H54 (cell line): ENCODE measurements around the gene CORO1C.
A peak's percentile ranks its signal among the peaks of the same experiment; 100 is the strongest.
"Not testable (repeated sequence)": the region's sequence is repeated elsewhere in the genome, so short reads cannot be mapped to it uniquely, and the experiment has no call there.

Source experiments
- DNase-seq: peaks from one replicate; pipeline ENCODE4 v3.0.0; 2011; ENCODE audit warnings: low spot score, mixed read lengths; ENCODE audit not compliant: insufficient read length
- FAIRE-seq: peaks from 3 replicates; lab custom pipeline; 2011; peaks lifted over from hg19 to GRCh38; lab: Jason Lieb, UNC
- POLR2A ChIP-seq: IDR thresholded peaks from 2 replicates; pipeline ENCODE4 v1.6.1; 2011; ENCODE audit warnings: low read depth, mild to moderate bottlenecking, low read length

CORO1C gene

DNA sequence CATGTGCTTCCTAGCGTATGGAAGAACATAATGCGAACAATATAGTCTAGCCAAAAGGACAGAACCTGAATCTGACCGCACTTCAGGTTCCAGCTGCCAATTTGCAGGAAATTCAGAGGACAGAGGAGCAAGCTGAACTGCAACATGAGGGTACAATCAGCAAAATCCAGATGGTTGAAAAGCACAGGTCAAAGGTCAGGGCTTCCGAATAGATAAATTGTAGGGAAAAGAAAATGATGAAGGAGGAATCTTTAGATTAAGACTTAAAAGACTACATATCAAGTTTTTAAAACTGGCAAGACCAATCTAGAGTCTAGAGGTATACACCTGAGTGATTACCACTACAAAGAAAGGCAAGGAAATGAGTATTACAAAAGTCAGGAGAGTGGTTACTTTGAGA, 55.5 kb downstream of the CORO1C start:
- DNase-seq (no peak), FAIRE-seq (no peak)
- no peak for TF ChIP-seq POLR2A

DNA sequence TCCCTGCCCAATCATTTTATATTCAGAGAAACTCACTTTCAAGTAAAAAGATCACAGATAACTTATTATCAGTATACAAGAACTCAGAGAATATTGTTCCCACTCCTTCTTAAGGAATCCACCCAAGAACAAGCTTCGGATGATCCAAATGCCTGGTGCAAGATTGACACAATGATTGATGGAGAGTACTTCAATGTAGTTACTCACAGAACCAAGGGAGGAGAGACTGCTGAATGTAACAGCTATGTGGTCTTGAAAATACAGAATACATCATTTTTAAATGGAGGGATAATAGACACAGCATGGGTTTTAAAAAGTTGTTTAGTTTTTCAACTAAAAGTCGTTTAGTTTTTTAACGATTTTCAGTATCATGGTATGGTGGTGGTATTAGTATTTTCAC, 59.3 kb downstream of the CORO1C start:
- no peak for TF ChIP-seq POLR2A
- no peak for FAIRE-seq
- no peak for DNase-seq

DNA sequence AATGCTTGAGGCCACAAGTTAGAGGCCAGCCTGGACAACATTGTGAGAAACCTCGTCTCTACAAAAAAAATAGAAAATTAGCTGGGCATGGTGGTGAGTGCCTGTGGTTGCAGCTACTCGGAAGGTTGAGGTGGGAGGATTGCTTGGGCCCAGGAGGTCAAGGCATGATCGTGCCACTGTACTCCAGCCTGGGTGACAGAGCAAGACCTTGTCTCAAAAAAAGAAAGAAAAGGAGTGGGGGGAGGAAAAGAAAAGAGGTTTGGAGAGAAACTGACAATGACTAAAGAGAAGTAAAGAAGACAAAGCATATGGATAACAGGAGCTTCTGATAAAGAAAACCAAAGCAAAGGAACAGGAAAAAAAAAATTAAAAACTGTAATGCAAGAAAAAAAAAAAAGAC, 60.2 kb downstream of the CORO1C start:
- no peak for DNase-seq
- FAIRE-seq: no peak
- TF ChIP-seq POLR2A: no peak

DNA sequence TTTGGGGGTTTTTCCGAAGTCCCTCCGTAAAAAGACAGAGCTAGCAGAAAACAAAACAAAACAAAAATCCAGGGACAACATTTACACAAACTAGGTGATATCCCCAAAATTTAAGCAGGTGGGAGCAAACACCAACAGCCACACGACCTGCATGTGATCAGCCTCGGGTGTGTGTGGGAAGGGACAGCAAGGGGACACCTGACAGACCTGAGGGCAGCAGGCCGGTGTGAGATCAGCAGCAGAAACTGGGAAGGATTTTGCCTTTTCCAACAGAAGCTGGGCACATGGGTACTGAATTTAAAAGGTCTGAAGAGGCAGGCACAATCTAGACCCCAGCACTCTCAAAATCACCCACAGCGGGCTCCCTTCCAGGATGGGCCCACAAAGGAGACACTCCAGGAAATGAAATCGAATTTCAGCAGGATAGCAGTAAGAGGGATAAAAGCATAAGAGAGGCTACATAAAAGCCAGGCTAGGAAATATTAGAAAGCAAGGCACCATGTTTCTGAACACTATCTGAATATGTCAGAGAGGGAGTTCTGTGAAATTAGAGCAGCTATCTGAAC, 61.2 kb downstream of the CORO1C start:
- FAIRE-seq: no peak
- no peak for DNase-seq
- TF ChIP-seq POLR2A: no peak

DNA sequence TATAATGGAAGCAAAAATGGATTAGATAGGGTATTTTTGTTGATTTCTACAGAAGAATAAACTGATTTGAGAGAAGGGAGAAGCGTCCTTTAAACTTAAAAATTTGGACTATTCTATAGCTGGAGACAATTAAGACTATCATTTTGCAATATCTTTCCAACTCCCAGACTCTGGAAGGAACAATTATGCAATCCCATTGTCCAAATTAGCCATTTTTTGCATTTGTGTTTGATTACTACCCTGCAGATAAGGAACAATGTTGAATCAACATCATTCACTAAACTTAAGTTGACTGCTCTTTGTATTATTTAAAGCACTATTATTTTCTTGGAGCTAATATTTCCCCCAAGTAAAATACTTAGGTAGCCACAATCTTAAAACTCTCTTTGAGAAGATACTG, 62.8 kb downstream of the CORO1C start:
- DNase-seq (no peak), FAIRE-seq (no peak)
- no peak for TF ChIP-seq POLR2A

DNA sequence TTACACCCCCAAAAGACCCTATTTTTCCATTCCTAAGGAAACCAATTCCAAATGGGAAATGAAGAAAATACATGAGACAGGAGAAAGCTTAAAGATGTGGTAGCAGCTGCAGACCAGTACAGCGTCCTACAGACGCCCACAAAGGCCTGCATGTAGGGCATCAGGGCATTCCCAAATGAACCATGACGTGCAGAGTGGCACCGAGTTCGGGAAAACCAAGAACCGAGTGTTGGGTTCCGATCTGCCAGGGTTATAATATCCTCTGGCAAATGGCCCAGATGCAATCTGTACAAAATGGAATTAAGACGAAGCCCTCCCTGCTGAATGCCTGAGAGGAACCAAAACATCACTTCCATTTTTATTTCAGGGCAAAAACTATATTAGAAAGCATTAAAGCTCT, 63.3 kb downstream of the CORO1C start:
- no peak for DNase-seq

DNA sequence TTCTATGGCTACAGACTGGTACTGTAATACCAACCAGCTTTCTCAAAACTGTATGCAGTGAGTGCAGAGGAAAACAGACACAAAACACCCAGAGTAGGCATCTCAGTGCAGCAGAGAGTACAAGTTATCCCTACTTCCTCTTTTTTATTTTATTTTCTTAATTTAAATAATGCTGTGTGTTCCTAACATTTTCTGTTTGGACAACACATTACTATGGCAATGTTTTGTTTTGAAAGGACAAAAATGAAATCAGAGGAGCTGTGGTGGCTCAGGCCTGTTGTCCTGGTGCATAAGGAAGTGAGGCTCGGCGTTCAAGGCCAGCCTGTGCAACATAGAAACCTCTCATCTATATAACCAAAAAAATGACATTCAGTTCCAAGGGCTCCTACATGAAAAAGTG, 64.0 kb downstream of the CORO1C start:
- no peak for DNase-seq
- FAIRE-seq: peak; percentile 33
- no peak for TF ChIP-seq POLR2A

More for the DNA sequence above, 63.3 kb downstream of the CORO1C start:
- no peak for FAIRE-seq
- TF ChIP-seq POLR2A: no peak

DNA sequence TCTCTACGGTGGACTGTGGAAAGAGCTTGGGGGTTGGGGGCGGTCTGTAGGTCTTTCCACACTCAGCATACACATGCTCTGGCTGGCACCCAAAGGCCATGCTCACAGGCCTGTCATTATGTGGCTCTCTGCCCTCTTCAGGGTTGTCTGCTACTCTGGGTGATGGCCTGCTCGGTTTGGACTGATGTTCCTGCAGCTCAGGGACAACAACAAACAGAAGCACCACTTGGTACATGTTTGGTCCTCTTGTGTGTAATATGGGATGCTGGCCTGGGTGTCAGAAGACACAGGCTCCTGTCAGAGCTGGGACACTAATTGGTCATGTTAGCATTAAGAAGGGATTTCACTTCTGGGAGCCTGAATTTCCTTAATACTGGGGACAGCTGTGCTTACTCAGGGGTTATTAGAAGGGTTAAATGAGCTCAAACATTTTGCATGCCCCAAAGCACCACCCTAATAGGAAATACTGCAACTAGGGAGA, 64.9 kb downstream of the CORO1C start:
- DNase-seq (no peak), FAIRE-seq (no peak)
- no peak for TF ChIP-seq POLR2A

DNA sequence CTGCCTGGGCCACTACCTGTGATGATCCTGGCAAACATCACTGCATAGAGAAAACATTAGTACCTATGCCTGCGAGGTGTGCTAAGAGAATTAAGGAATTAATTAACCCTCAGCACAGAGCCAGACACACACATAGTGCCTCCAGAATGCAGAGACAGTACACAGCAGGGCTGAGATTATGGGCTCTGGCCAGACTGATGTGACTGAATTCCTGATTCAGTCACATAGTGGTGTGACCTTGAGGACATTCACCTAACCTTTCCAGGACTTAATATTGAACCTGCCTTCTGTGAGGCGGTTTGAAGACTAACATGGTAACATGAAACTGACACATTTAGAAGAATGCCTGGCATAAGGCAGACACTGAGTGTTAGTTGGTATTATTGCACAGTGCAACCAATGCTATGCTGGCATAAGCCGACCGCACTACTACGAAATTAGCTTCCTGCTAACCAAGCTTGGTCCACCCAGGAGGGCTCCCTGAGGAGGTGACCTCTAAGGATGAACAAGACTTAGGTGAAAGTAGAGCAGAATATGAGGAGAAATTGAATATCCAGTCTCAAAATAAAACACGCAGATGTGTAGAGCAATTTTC, 65.6 kb downstream of the CORO1C start:
- FAIRE-seq (peak; percentile 71), DNase-seq (no peak)
- no peak for TF ChIP-seq POLR2A

DNA sequence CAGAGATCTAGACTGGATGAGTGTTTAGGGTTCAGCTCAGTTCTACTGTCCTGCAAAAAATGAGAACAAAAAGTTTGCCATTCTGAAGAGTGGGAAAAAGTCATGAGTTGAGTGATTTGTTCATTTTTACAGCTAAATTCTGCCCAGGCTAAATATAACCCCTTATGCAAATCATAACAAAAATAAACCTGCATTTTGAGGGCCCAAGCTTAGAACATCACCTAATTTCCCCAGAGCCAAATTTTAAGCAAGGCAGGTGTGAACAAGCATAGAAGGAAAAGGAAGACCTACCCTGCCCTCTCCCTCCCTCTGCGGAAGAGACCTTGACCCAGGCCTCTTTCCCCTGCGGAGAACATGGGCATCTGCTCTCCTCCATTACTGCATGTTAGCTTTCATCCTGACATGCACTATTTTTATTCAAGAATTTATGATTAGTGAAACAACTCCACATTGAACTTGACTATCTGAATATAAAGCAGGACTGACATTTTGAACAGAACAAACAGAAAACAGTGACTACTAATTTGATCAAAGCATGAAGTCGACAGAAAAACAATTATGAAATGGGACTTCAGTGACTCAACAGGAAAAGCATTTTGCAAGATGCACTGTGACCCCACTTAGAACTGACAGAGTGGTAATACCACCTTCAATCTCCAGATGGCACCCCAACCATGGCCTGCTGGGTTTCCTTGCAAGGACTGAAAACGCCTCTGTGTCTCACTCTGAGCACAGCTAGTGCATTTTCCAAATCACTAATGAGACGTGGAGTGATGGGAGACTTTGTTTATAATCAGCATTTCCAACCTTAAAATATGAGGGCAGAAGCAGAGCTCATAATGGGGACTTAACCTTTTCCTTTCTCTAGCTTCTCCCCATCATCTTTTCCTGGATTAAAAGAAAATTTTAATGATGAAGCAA, 66.7 kb downstream of the CORO1C start:
- TF ChIP-seq POLR2A: no peak
- DNase-seq (peak; percentile 59), FAIRE-seq (peak; percentile 99)

DNA sequence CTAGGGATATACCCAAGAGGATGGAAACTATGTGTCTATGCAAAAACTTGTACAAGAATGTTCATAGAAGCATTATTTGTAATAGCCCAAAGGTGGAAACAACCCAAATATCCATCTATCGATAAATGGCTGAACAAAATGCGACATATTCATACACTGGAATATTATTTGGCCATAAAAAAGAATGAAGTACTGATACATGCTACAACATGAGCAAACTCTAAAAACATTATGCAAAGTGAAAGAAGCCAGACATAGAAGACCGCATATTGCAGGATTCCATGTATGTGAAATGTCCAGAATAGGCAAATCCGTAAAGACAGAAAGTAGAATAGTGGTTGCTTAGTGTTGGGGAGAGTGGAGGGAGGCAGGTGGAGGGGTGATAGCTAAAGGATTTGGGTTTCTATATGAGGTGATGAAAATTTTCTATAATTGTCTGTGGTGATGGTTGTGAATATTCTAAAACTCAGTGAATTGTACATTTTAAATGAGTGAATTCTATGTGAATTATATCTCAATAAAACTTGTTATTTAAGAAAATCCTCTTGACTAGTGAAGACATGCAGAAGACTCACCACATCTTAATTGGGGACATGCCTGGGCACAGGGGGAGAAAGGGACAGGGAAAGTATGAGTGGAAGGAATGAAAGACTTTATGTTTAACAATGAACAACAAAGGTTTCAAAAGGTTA, 67.8 kb downstream of the CORO1C start:
- DNase-seq (no peak), FAIRE-seq (no peak)
- no peak for TF ChIP-seq POLR2A

DNA sequence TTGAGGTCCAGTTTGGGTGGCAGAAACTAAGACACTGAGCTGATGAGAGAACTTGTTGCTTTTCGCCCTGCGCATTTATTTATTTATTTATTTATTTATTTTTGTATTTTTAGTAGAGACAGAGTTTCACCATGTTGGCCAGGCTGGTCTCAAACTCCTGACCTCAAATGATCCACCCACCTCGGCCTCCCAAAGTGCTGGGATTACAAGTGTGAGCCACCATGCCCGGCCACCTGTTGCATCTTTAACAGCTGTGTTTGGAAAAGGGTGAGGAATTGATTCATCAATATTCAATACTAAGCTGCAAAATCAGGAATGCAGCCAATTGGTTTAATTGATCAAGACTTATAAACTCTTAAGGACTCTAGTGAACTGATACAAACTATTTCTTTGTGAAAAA, 73.2 kb downstream of the CORO1C start:
- FAIRE-seq, DNase-seq: not testable (repeated sequence)

DNA sequence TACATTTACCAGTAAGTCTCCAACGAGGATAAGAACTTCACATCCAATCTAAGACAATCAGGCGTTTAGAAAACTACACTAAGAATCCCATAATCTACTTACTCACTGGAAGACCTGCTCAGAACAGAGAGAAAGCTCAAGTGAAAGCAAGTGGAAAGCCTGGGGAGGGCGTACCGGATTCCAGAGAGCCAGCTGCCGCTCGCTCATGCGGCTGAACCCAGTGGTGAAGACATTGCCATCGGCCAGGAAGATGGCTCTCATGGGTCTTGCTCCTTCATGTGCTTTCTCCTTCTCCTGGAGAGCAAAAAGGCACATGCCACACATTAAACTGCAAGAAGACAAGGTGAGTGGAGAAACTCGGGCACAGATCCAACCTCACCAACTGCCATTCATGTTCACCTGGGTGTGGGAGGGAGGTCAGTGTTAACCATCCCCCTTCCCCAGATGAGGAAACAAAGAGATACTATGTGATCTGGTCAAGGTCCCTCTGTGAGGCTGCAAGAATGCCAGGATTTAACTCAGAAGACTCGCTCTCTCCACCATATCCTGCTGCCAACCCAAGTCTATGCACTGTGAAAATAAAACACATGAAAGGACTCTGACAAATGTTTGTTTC, 74.1 kb downstream of the CORO1C start:
- DNase-seq: no peak
- FAIRE-seq: no peak

DNA sequence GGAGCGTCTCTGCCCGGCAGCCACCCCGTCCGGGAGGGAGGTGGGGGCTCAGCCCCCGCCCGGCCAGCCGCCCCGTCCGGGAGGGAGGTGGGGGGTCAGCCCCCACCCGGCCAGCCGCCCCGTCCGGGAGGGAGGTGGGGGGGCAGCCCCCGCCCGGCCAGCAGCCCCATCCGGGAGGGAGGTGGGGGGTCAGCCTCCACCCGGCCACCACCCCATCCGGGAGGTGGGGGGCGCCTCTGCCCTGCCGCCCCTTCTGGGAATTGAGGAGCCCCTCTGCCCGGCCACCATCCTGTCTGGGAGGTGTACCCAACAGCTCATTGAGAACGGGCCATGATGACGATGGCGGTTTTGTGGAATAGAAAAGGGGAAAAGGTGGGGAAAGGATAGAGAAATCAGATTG, 75.1 kb downstream of the CORO1C start:
- not testable (repeated sequence) for FAIRE-seq, DNase-seq

More for the DNA sequence above, 74.1 kb downstream of the CORO1C start:
- no peak for TF ChIP-seq POLR2A

DNA sequence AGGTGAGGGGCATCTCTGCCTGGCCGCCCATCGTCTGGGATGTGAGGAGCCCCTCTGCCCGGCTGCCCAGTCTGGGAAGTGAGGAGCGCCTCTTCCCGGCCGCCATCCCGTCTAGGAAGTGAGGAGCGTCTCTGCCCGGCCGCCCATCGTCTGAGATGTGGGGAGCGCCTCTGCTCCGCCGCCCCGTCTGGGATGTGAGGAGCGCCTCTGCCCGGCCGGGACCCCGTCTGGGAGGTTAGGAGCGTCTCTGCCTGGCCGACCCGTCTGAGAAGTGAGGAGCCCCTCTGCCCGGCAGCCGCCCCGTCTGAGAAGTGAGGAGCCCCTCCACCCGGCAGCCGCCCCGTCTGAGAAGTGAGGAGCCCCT, 75.5 kb downstream of the CORO1C start:
- FAIRE-seq, DNase-seq: not testable (repeated sequence)

DNA sequence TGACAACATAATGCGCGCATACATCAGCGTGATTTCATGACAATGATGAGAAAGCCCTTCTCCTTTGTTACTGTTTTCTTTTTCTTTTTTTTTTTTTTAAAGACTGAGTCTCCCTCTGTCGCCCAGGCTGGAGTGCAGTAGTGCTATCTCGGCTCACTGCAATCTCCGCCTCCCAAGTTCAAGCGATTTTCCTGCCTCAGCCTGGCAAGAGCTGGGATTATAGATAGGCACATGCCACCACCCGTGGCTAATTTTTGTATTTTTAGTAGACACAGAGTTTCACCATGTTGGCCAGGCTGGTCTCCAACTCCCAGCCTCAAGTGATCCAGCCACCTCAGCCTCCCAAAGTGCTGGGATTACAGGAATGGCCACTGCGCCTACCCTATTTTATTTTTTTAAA, 76.7 kb downstream of the CORO1C start:
- DNase-seq, FAIRE-seq: not testable (repeated sequence)
